Lung (tissue), 12 donors: ENCODE data around the gene ODF4. TPM values are rescaled to one million over a fixed set of nuclear protein-coding genes. Genes with fewer than 3 reads are reported as not detected.

ENCODE experiments used
- ATAC-seq: fragments of 200-7000 bp; cut with Tn5 transposase; one replicate; pipeline ENCODE4 v1.9.1; 2020; ENCODE audit warnings: moderate number of reproducible peaks; ENCODE audit not compliant: insufficient read depth, low FRiP score
- DNase-seq, 3 donors: peaks; one replicate each; pipeline ENCODE4 v3.0.0-alpha.2; 2013 to 2017
- H3K27ac ChIP-seq, 2 donors: one replicate each; pipeline ENCODE4 v1.5.1; 2013; ENCODE audit warnings: mild to moderate bottlenecking in 2 of 2, moderate library complexity in 2 of 2, control low read depth in 1 of 2, inconsistent platforms in 1 of 2, low read depth in 1 of 2, low read length in 1 of 2
- H3K27me3 ChIP-seq, 3 donors: one replicate each; pipeline ENCODE4 v1.5.1; 2013; ENCODE audit warnings: low read length in 2 of 3; ENCODE audit not compliant: control insufficient read depth in 3 of 3, insufficient read depth in 3 of 3
- H3K36me3 ChIP-seq, 4 donors: one replicate each; pipeline ENCODE4 v1.5.1; 2013; ENCODE audit warnings: low read length in 4 of 4, mild to moderate bottlenecking in 1 of 4, moderate library complexity in 1 of 4; ENCODE audit not compliant: control insufficient read depth in 4 of 4, insufficient read depth in 4 of 4
- H3K4me1 ChIP-seq, 5 donors: one replicate each; pipeline ENCODE4 v1.5.1; 2013; ENCODE audit warnings: low read length in 5 of 5, mild to moderate bottlenecking in 2 of 5, moderate library complexity in 1 of 5; ENCODE audit not compliant: control insufficient read depth in 5 of 5, insufficient read depth in 5 of 5
- H3K4me3 ChIP-seq: one replicate; pipeline ENCODE4 v1.5.1; 2013; ENCODE audit warnings: mild to moderate bottlenecking, control low read depth, moderate library complexity
- H3K9ac ChIP-seq, 2 donors: one replicate each; pipeline ENCODE4 v1.5.1; 2013; ENCODE audit warnings: low read length in 2 of 2, control low read depth in 1 of 2; ENCODE audit not compliant: insufficient read depth in 1 of 2
- H3K9me3 ChIP-seq, 4 donors: one replicate each; pipeline ENCODE4 v1.5.1; 2013; ENCODE audit warnings: low read length in 3 of 4, mild to moderate bottlenecking in 1 of 4, moderate library complexity in 1 of 4; ENCODE audit not compliant: control insufficient read depth in 4 of 4, insufficient read depth in 3 of 4
- WGBS, 2 donors: extraction: QIAGEN DNeasy Blood & Tissue Kit; methylation state at CpG; one replicate each; pipeline ENCODE4 v1.1.7; 2013; 5-methylcytosine and 5-hydroxymethylcytosine counted together
- polyA plus RNA-seq, 2 donors: library from polyadenylated mRNA; stranded (reverse); fragments of 200-250 nt; gene quantifications; one replicate each; pipeline ENCODE4 v1.2.1, GENCODE V29; 2013
- total RNA-seq, 2 donors: library from RNA; depleted of rRNA in 1 of 2; stranded (reverse); fragments of >200 nt in 1 of 2; gene quantifications; one replicate each; pipeline ENCODE4 v1.2.1, GENCODE V29; 2014 to 2021
- TF ChIP-seq, protein P1 (sequence below): IDR thresholded peaks from 2 replicates; pipeline ENCODE4 v1.5.1; 2012; ENCODE audit warnings: mild to moderate bottlenecking; ENCODE audit errors: control extremely low read depth, extremely low read depth
- donor health status: control.
- donor health status: control.
- donor health status: Bipolar disorder and iron deficiency.
- donor health status: healthy.
- donor health status: DM: yes; HTN: yes; CAD: no.

The ODF4 gene
- total and polyA plus RNA-seq, 4 donors: not detected

- no peaks in the 10 kb centered on the region for H3K4me1 ChIP-seq
- no peaks in the 10 kb centered on the region for H3K27me3 ChIP-seq
- no peak overlapping the region for H3K9ac ChIP-seq
- no peaks in the 10 kb centered on the region for H3K9me3 ChIP-seq
- no peak overlapping the region for H3K27ac ChIP-seq
- ATAC-seq: peak; percentile 83
- no peak overlapping the region for H3K4me3 ChIP-seq
- DNase-seq: peak; percentile 69 to 83 (median 76)
- TF ChIP-seq, protein P1, sequence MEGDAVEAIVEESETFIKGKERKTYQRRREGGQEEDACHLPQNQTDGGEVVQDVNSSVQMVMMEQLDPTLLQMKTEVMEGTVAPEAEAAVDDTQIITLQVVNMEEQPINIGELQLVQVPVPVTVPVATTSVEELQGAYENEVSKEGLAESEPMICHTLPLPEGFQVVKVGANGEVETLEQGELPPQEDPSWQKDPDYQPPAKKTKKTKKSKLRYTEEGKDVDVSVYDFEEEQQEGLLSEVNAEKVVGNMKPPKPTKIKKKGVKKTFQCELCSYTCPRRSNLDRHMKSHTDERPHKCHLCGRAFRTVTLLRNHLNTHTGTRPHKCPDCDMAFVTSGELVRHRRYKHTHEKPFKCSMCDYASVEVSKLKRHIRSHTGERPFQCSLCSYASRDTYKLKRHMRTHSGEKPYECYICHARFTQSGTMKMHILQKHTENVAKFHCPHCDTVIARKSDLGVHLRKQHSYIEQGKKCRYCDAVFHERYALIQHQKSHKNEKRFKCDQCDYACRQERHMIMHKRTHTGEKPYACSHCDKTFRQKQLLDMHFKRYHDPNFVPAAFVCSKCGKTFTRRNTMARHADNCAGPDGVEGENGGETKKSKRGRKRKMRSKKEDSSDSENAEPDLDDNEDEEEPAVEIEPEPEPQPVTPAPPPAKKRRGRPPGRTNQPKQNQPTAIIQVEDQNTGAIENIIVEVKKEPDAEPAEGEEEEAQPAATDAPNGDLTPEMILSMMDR: peak; percentile 79
- H3K36me3 ChIP-seq: no peaks in the 10 kb centered on the region
- WGBS, 2 donors: 11 to 14% methylated on average over 8 of the region's 8 CpGs
Observed at GRCh38 chr17:8300627-8301242, 38.9 kb upstream of the ODF4 start.

GRCh38 chr17:8310601-8311123 lies 29.0 kb upstream of the ODF4 start:
- Histone ChIP-seq H3K4me1 (peaks cover 0 to 8% (median 3%) of the 10 kb centered on the region in 5 donors), H3K27ac (peak overlapping the region; percentile 74 to 86), H3K27me3 (peaks cover 0 to 29% (median 29%) of the 10 kb centered on the region in 3 donors), H3K4me3 (peak overlapping the region; percentile 59), H3K9me3 (no peaks in the 10 kb centered on the region), H3K36me3 (peaks cover 0 to 2% (median 0%) of the 10 kb centered on the region in 4 donors), H3K9ac (no peak overlapping the region)
- no peak for ATAC-seq
- DNase-seq: no peak
- WGBS, 2 donors: 46 to 68% methylated on average over 10 of the region's 10 CpGs
- TF ChIP-seq, protein P1: no peak

DNA sequence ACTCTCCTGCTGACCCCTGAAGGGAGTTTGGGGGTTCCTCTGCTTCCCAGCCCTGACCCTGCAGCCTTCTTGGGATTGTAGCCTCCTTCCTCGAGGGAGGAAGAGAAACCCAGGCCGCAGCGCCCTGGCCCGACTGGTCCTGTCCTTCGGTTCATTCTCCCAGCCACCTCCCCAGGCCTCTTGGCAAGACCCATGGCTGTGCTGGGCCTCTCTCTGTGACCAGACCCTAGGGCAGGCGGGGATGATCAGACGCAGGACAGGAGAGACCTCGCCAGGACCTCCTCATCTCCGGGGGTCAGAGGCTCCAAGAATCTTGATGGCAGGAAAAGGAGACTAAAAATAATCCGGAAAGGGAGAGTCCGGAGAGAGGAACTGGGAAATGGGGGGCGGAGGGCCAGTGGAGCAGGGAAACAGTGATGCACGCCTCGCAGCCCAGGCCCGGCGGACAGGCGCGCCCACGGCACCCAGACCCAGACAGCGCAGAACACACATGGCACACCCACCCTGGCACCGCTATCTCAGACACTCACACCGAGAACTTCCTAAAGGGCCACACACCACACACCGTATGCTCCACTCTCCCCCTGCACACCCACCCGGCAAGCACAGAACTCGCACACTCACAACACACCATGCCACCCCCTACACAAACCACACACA lies 28.4 kb upstream of the ODF4 start:
- H3K4me3 ChIP-seq: peak overlapping the region; percentile 59
- H3K36me3 ChIP-seq: peaks cover 0 to 2% (median 0%) of the 10 kb centered on the region in 4 donors
- H3K27me3 ChIP-seq: peaks cover 0 to 35% (median 35%) of the 10 kb centered on the region in 3 donors
- H3K9me3 ChIP-seq: no peaks in the 10 kb centered on the region
- 68 to 88% methylated on average over 22 to 25 of the region's 25 CpGs for WGBS, 2 donors
- peak overlapping the region; percentile 65 to 74 for H3K27ac ChIP-seq
- TF ChIP-seq, protein P1: no peak
- no peak overlapping the region for H3K9ac ChIP-seq
- H3K4me1 ChIP-seq: peaks cover 0 to 8% (median 4%) of the 10 kb centered on the region in 5 donors
- DNase-seq (no peak), ATAC-seq (peak; percentile 15)
